ENCODE measurements around the gene ALG5. TPM values are rescaled to one million over a fixed set of nuclear protein-coding genes. Genes with fewer than 3 reads are reported as not detected.

The ALG5 gene
- polyA plus RNA-seq, 2 of the 4 experiments (the other 2 are of a cell fraction), result 34.4 to 69.0 TPM

GRCh38 chr13:36912973-36913372, 86.2 kb downstream of the ALG5 start:
- 47% methylated on average over 2 of the region's 2 CpGs for WGBS (ENCODE audit: missing lambda C conversion rate)
- Histone ChIP-seq H3K4me3 (no peak overlapping the region), H3K4me2 (no peak overlapping the region), H3K27ac (no peak overlapping the region), H3K9me3 (no peaks in the 10 kb centered on the region), H3K4me1 (no peaks in the 10 kb centered on the region)
- no peak for FAIRE-seq
- ATAC-seq, result no peak
- ChIA-PET CTCF (no interaction called here), POLR2A (no interaction called here)
- no peak for DNase-seq (ENCODE audit: low read depth in 1 of 2, low spot score in 1 of 2)
- TF ChIP-seq PHF8 (IDR thresholded peaks at IDR 0.05; ENCODE audit: borderline replicate concordance, low read depth) (no peak), RARB (CRISPR knock-in tag; IDR thresholded peaks at IDR 0.05) (no peak), TP53 (CRISPR knock-in tag; IDR thresholded peaks at IDR 0.05) (no peak), ZNF302 (CRISPR knock-in tag; IDR thresholded peaks at IDR 0.05) (no peak), JUNB (IDR thresholded peaks at IDR 0.05) (no peak), MAX (IDR thresholded peaks at IDR 0.05) (no peak), RCOR1 (IDR thresholded peaks at IDR 0.05; ENCODE audit: low read depth, low read length) (no peak), HOXB13 (CRISPR knock-in tag; IDR thresholded peaks at IDR 0.05; ENCODE audit: low read depth) (no peak), NFE2L2 (conservative IDR thresholded peaks at IDR 0.05; ENCODE audit: low read length) (no peak), USF2 (IDR thresholded peaks at IDR 0.05) (no peak), MAZ (IDR thresholded peaks at IDR 0.05; ENCODE audit: borderline replicate concordance, low read depth, low read length) (no peak), NR3C1 (IDR thresholded peaks at IDR 0.05) (no peak), JUN (IDR thresholded peaks at IDR 0.05) (no peak), KDM5A (IDR thresholded peaks at IDR 0.05) (no peak), RAD21 (conservative IDR thresholded peaks at IDR 0.05 in 1 of 2, IDR thresholded peaks at IDR 0.05 in 1 of 2) (no peak)
- TF ChIP-seq, protein P1, sequence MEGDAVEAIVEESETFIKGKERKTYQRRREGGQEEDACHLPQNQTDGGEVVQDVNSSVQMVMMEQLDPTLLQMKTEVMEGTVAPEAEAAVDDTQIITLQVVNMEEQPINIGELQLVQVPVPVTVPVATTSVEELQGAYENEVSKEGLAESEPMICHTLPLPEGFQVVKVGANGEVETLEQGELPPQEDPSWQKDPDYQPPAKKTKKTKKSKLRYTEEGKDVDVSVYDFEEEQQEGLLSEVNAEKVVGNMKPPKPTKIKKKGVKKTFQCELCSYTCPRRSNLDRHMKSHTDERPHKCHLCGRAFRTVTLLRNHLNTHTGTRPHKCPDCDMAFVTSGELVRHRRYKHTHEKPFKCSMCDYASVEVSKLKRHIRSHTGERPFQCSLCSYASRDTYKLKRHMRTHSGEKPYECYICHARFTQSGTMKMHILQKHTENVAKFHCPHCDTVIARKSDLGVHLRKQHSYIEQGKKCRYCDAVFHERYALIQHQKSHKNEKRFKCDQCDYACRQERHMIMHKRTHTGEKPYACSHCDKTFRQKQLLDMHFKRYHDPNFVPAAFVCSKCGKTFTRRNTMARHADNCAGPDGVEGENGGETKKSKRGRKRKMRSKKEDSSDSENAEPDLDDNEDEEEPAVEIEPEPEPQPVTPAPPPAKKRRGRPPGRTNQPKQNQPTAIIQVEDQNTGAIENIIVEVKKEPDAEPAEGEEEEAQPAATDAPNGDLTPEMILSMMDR (IDR thresholded peaks at IDR 0.05), result no peak
- TF ChIP-seq, protein P2, sequence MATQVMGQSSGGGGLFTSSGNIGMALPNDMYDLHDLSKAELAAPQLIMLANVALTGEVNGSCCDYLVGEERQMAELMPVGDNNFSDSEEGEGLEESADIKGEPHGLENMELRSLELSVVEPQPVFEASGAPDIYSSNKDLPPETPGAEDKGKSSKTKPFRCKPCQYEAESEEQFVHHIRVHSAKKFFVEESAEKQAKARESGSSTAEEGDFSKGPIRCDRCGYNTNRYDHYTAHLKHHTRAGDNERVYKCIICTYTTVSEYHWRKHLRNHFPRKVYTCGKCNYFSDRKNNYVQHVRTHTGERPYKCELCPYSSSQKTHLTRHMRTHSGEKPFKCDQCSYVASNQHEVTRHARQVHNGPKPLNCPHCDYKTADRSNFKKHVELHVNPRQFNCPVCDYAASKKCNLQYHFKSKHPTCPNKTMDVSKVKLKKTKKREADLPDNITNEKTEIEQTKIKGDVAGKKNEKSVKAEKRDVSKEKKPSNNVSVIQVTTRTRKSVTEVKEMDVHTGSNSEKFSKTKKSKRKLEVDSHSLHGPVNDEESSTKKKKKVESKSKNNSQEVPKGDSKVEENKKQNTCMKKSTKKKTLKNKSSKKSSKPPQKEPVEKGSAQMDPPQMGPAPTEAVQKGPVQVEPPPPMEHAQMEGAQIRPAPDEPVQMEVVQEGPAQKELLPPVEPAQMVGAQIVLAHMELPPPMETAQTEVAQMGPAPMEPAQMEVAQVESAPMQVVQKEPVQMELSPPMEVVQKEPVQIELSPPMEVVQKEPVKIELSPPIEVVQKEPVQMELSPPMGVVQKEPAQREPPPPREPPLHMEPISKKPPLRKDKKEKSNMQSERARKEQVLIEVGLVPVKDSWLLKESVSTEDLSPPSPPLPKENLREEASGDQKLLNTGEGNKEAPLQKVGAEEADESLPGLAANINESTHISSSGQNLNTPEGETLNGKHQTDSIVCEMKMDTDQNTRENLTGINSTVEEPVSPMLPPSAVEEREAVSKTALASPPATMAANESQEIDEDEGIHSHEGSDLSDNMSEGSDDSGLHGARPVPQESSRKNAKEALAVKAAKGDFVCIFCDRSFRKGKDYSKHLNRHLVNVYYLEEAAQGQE (IDR thresholded peaks at IDR 0.05), result no peak

GRCh38 chr13:36912369-36912768, 86.8 kb downstream of the ALG5 start:
- ChIA-PET POLR2A (no interaction called here), CTCF (no interaction called here)
- no peak overlapping the region for H3K4me2 ChIP-seq
- no peak for DNase-seq (ENCODE audit: low read depth in 1 of 2, low spot score in 1 of 2)
- no peaks in the 10 kb centered on the region for H3K4me1 ChIP-seq
- ATAC-seq, result no peak
- no peak for FAIRE-seq
- no peak for TF ChIP-seq RARB (CRISPR knock-in tag; IDR thresholded peaks at IDR 0.05)
- no peak for TF ChIP-seq PHF8 (IDR thresholded peaks at IDR 0.05; ENCODE audit: borderline replicate concordance, low read depth)
- TF ChIP-seq MAZ (IDR thresholded peaks at IDR 0.05; ENCODE audit: borderline replicate concordance, low read depth, low read length), result no peak
- TF ChIP-seq JUN (IDR thresholded peaks at IDR 0.05), result no peak
- TF ChIP-seq, protein P3, sequence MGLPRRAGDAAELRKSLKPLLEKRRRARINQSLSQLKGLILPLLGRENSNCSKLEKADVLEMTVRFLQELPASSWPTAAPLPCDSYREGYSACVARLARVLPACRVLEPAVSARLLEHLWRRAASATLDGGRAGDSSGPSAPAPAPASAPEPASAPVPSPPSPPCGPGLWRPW (IDR thresholded peaks at IDR 0.05), result no peak
- TF ChIP-seq, protein P4, sequence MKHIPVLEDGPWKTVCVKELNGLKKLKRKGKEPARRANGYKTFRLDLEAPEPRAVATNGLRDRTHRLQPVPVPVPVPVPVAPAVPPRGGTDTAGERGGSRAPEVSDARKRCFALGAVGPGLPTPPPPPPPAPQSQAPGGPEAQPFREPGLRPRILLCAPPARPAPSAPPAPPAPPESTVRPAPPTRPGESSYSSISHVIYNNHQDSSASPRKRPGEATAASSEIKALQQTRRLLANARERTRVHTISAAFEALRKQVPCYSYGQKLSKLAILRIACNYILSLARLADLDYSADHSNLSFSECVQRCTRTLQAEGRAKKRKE (CRISPR knock-in tag; IDR thresholded peaks at IDR 0.05; ENCODE audit: low read depth), result no peak
- TF ChIP-seq ZNF302 (CRISPR knock-in tag; IDR thresholded peaks at IDR 0.05), result no peak
- no peak for TF ChIP-seq EHMT2 (IDR thresholded peaks at IDR 0.05; ENCODE audit: low read depth)
- no peak for TF ChIP-seq RFX5 (IDR thresholded peaks at IDR 0.05)
- no peak for TF ChIP-seq HOXB13 (CRISPR knock-in tag; IDR thresholded peaks at IDR 0.05; ENCODE audit: low read depth)
- TF ChIP-seq, protein P5, sequence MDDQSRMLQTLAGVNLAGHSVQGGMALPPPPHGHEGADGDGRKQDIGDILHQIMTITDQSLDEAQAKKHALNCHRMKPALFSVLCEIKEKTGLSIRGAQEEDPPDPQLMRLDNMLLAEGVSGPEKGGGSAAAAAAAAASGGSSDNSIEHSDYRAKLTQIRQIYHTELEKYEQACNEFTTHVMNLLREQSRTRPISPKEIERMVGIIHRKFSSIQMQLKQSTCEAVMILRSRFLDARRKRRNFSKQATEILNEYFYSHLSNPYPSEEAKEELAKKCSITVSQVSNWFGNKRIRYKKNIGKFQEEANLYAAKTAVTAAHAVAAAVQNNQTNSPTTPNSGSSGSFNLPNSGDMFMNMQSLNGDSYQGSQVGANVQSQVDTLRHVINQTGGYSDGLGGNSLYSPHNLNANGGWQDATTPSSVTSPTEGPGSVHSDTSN (IDR thresholded peaks at IDR 0.05), result no peak
- no peak for TF ChIP-seq CEBPB (IDR thresholded peaks at IDR 0.05)
- TF ChIP-seq CHD2 (IDR thresholded peaks at IDR 0.05; ENCODE audit: low read length, partially characterized antibody), result no peak
- TF ChIP-seq HEYL (CRISPR knock-in tag; IDR thresholded peaks at IDR 0.05), result no peak
- no peak for TF ChIP-seq EHF (CRISPR knock-in tag; IDR thresholded peaks at IDR 0.05)
- no peak for TF ChIP-seq SMC3 (IDR thresholded peaks at IDR 0.05)
- TF ChIP-seq SREBF2 (IDR thresholded peaks at IDR 0.05), result no peak
- TF ChIP-seq KDM5A (IDR thresholded peaks at IDR 0.05), result no peak
- no peak for TF ChIP-seq ZC3H11A (IDR thresholded peaks at IDR 0.05)
- H3K9me3 ChIP-seq, result no peaks in the 10 kb centered on the region
- no peak overlapping the region for H3K4me3 ChIP-seq
- no peak overlapping the region for H3K27ac ChIP-seq

Data from A549 (cell line).